Transverse colon (tissue), 4 donors: ENCODE results near the gene QSER1. TPM values are rescaled to one million over a fixed set of nuclear protein-coding genes. Genes with fewer than 3 reads are reported as not detected.

Experiments
- DNase-seq: peaks from one replicate; pipeline ENCODE4 v3.0.0-alpha.2; 2019
- H3K27ac ChIP-seq, 4 donors: fragments of 200-600 bp; sonication (generic); 2 replicates each; pipeline ENCODE4 v1.5.1; 2016 to 2018; ENCODE audit warnings: inconsistent platforms in 4 of 4
- H3K27me3 ChIP-seq: fragments of 200-600 bp; sonication (generic); 2 replicates; pipeline ENCODE4 v1.5.1; 2017; ENCODE audit warnings: inconsistent platforms
- H3K36me3 ChIP-seq, 4 donors: fragments of 200-600 bp; sonication (generic); 2 replicates each; pipeline ENCODE4 v1.5.1; 2017 to 2019; ENCODE audit warnings: inconsistent platforms in 4 of 4
- H3K4me1 ChIP-seq, 4 donors: fragments of 200-600 bp; sonication (generic); 2 replicates each; pipeline ENCODE4 v1.5.1; 2017 to 2020; ENCODE audit warnings: inconsistent platforms in 4 of 4
- H3K4me3 ChIP-seq, 4 donors: fragments of 200-600 bp; sonication (generic); 1 replicate in 1 of 4; 2 replicates in 3 of 4; pipeline versions ENCODE4 v1.5.1 to v1.6.1; 2017 to 2019; ENCODE audit warnings: inconsistent platforms in 4 of 4
- H3K9me3 ChIP-seq, 2 donors: fragments of 200-600 bp; sonication (generic); 2 replicates each; pipeline ENCODE4 v1.5.1; 2017 to 2019; ENCODE audit warnings: inconsistent platforms in 2 of 2
- EP300 ChIP-seq: sonication (generic); formaldehyde crosslinking; IDR thresholded peaks from one replicate; pipeline ENCODE4 v1.6.1; 2017; ENCODE audit warnings: antibody characterized with exemption, low read depth
- POLR2A ChIP-seq: fragments of 450-650 bp; IDR thresholded peaks from one replicate; pipeline ENCODE4 v1.6.1; 2016; ENCODE audit warnings: antibody characterized with exemption, mild to moderate bottlenecking, moderate library complexity
- POLR2AphosphoS5 ChIP-seq, 3 donors: sonication (generic); formaldehyde crosslinking; IDR thresholded peaks; one replicate each; pipeline ENCODE4 v1.6.1; 2016; ENCODE audit warnings: antibody characterized with exemption in 3 of 3
- WGBS, 2 donors: methylation state at CpG; one replicate each; pipeline ENCODE4 v1.1.5; 2018; ENCODE audit warnings: low coverage in 1 of 2; 5-methylcytosine and 5-hydroxymethylcytosine counted together
- in situ Hi-C, 4 donors: fragments of 200-750 bp; cut with MboI; loops; one replicate each; pipeline versions ENCODE4 v1.15.0 to v1.15.1; 2017; ENCODE audit warnings: low sequenced_read_pairs in 3 of 4, low pct_ligation_motif_present in 1 of 4, low pct_unique_long_range_greater_than_20kb in 1 of 4
- intact Hi-C: fragments of 100-400 bp; cut with DNase I; formaldehyde crosslinking; loops from one replicate; pipeline ENCODE4 v1.15.1; 2023; ENCODE audit warnings: low total_unique reads
- total RNA-seq, 4 donors: library from RNA; depleted of rRNA; stranded (reverse); fragments of >200 nt; gene quantifications; one replicate each; pipeline ENCODE4 v1.1.0, GENCODE V29; 2016
- TF ChIP-seq, protein P1 (sequence below), 5 experiments: fragments of 200-600 bp in 3 of 5; fragments of 450-650 bp in 2 of 5; sonication (generic) in 3 of 5; IDR thresholded peaks; 1 replicate in 2 of 5; 2 replicates in 3 of 5; pipeline ENCODE4 v1.5.1; 2016 to 2017; ENCODE audit warnings: antibody characterized with exemption in 5 of 5, inconsistent platforms in 3 of 5, mild to moderate bottlenecking in 2 of 5, moderate library complexity in 1 of 5

QSER1 gene
- total RNA-seq, 4 donors from 2014 or later, result 20.5 to 39.2 (median 31.9) TPM

DNA sequence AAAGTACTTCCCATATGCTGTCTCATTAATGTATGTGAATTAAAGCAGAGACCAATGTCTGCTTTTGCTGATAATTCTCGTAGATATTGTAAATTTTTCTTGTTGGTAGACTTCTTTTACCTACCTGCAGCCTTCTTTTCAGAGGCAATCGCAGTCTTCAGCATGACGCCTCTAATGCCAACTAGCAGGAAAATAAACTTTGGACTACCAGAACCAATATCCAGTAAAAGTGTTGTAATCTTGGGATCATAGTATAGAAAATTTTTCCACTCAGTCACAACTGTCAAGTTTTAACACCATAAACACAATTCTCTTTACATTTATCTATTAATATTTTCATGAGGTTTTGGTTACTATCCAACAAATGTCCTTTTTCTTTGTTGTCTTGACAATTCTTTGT lies 125.4 kb downstream of the QSER1 start:
- Histone ChIP-seq H3K27ac (no peak overlapping the region), H3K36me3 (no peaks in the 10 kb centered on the region), H3K27me3 (no peaks in the 10 kb centered on the region), H3K4me3 (no peak overlapping the region), H3K4me1 (peaks cover 7 to 36% (median 25%) of the 10 kb centered on the region in 4 donors), H3K9me3 (no peaks in the 10 kb centered on the region)
- DNase-seq, result no peak
- intact Hi-C loops, result no loop called here
- in situ Hi-C loops, result no loop called here
- 84 to 100% methylated on average over 2 to 3 of the region's 3 CpGs for WGBS, 2 donors
- TF ChIP-seq EP300, result no peak
- TF ChIP-seq, protein P1, sequence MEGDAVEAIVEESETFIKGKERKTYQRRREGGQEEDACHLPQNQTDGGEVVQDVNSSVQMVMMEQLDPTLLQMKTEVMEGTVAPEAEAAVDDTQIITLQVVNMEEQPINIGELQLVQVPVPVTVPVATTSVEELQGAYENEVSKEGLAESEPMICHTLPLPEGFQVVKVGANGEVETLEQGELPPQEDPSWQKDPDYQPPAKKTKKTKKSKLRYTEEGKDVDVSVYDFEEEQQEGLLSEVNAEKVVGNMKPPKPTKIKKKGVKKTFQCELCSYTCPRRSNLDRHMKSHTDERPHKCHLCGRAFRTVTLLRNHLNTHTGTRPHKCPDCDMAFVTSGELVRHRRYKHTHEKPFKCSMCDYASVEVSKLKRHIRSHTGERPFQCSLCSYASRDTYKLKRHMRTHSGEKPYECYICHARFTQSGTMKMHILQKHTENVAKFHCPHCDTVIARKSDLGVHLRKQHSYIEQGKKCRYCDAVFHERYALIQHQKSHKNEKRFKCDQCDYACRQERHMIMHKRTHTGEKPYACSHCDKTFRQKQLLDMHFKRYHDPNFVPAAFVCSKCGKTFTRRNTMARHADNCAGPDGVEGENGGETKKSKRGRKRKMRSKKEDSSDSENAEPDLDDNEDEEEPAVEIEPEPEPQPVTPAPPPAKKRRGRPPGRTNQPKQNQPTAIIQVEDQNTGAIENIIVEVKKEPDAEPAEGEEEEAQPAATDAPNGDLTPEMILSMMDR (IDR thresholded peaks at IDR 0.05), result no peak

DNA sequence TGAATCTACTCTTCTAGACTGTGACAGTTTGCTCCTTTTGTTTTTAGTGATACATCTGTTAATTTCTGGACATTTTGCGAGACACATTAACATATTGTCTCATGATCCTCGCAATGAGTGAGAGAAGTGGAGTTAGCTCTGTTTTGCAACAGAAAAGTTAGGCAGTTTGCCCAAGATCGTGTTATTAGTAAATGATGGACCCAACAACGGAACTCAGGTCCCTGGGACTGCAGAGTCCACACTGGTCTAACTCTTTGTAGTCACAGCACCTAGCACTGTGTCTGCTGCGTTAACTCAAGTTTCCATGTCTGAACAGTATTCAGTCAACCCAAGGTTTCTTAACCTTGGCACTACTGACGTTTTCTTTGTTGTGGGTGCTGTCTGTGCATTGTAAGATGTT lies 126.2 kb downstream of the QSER1 start:
- 76% methylated on average over 6 of the region's 6 CpGs; no CpG with 5 or more reads in 1 of the 2 donors for WGBS, 2 donors
- TF ChIP-seq POLR2A (no peak), POLR2AphosphoS5 (IDR thresholded peaks at IDR 0.05) (no peak), EP300 (no peak)
- TF ChIP-seq, protein P1 (IDR thresholded peaks at IDR 0.05), result no peak
- no peaks in the 10 kb centered on the region for H3K9me3 ChIP-seq
- H3K27me3 ChIP-seq, result no peaks in the 10 kb centered on the region
- no peak overlapping the region for H3K27ac ChIP-seq
- intact Hi-C loops (no loop called here), in situ Hi-C loops (no loop called here)
- peaks cover 7 to 39% (median 24%) of the 10 kb centered on the region in 4 donors for H3K4me1 ChIP-seq
- no peak overlapping the region for H3K4me3 ChIP-seq
- DNase-seq, result no peak
- no peaks in the 10 kb centered on the region for H3K36me3 ChIP-seq

DNA sequence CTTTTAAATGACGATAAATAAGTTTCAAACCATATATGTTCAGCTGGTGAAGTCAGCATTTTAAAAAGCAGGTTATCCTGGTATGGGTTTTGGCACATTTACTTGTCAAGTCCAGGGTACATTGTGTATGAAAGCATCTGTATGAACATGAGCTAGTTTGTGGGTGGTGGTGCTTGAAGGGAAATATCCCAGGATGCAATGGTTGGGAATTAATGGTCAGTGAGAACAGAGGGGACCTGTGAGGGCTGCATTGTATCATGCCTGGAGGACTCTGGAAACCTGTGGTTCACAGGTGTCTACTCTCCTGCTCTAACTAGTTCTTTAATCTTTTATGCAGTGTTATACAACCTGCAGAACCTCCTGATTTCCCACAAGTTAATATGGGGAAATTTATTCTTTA lies 128.9 kb downstream of the QSER1 start:
- DNase-seq, result no peak
- 86 to 95% methylated on average over 1 of the region's 1 CpG for WGBS, 2 donors
- no peak overlapping the region for H3K4me3 ChIP-seq
- no peak overlapping the region for H3K27ac ChIP-seq
- H3K27me3 ChIP-seq, result no peaks in the 10 kb centered on the region
- peaks cover 4 to 29% (median 16%) of the 10 kb centered on the region in 4 donors for H3K4me1 ChIP-seq
- H3K9me3 ChIP-seq, result no peaks in the 10 kb centered on the region
- no peaks in the 10 kb centered on the region for H3K36me3 ChIP-seq
- intact Hi-C loops, result no loop called here
- in situ Hi-C loops, result no loop called here
- no peak for TF ChIP-seq EP300
- TF ChIP-seq, protein P1 (IDR thresholded peaks at IDR 0.05), result no peak
- no peak for TF ChIP-seq POLR2AphosphoS5 (IDR thresholded peaks at IDR 0.05)
- no peak for TF ChIP-seq POLR2A

DNA sequence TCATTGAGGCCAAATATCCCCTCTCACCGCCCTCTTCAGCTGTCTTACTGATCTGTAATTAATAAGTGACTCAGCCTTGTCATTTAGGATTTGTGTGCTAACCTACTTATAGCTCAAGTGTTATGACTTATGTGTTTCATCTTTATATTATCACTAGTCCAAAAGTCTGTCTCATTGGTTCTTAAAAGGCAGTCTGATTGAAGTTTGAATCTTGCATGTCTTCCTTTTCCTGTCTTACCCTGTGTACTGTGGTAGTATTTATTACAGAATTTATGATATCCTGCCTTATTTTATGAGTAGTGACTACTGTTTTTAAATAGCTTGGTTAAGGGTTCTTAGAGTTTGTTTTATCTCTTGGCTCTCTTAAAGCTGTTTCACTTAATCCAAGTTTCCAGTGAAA lies 129.3 kb downstream of the QSER1 start:
- in situ Hi-C loops (no loop called here), intact Hi-C loops (no loop called here)
- Histone ChIP-seq H3K4me3 (no peak overlapping the region), H3K27me3 (no peaks in the 10 kb centered on the region), H3K27ac (no peak overlapping the region), H3K36me3 (no peaks in the 10 kb centered on the region), H3K9me3 (no peaks in the 10 kb centered on the region), H3K4me1 (peaks cover 0 to 24% (median 14%) of the 10 kb centered on the region in 4 donors)
- TF ChIP-seq EP300 (no peak), POLR2AphosphoS5 (IDR thresholded peaks at IDR 0.05) (no peak), POLR2A (no peak)
- TF ChIP-seq, protein P1 (IDR thresholded peaks at IDR 0.05), result no peak
- no peak for DNase-seq
- 46 to 50% methylated on average over 1 of the region's 1 CpG for WGBS, 2 donors
